ENCODE results near the gene IQSEC1. TPM values are rescaled to one million over a fixed set of nuclear protein-coding genes. Genes with fewer than 3 reads are reported as not detected.
A peak's percentile ranks its signal among the peaks of the same experiment; 100 is the strongest.

Gene IQSEC1
- total and polyA plus RNA-seq, 2 donors (not counting 1 experiment from before 2014, with no cell fraction given): 96.7 to 222 TPM

GRCh38 chr3:13009132-13009945 lies 63.9 kb downstream of the IQSEC1 start:
- peaks cover 98% of the 10 kb centered on the region for H3K79me2 ChIP-seq (ENCODE audit: control insufficient read depth, insufficient read depth, low read length)
- H2AFZ ChIP-seq (ENCODE audit: insufficient read depth, low read depth, low read length, poor library complexity, severe bottlenecking): no peak overlapping the region
- H3K9ac ChIP-seq (ENCODE audit: low read length): peak overlapping the region; percentile 61
- peak overlapping the region; percentile 23 to 58 (median 44) for H3K4me3 ChIP-seq (ENCODE audit: control extremely low read depth in 1 of 5, extremely low read depth in 1 of 5, insufficient read depth in 1 of 5, low read depth in 2 of 5, low read length in 4 of 5)
- intact Hi-C loops (cut with micrococcal nuclease): loop anchor here (1.0 kb wide), 1 partner anchor 13 kb away; no protein-coding TSS in a partner anchor
- ChIA-PET POLR2A (interaction anchor here (0.6 to 4.4 kb wide), 6 partner anchors 9 to 49 kb away, joined by 3 to 22 read pairs (median 4); no protein-coding TSS in a partner anchor), CTCF (interaction anchor here (0.8 to 8.7 kb wide), 6 partner anchors 12 to 470 kb away, joined by 3 to 108 read pairs (median 5); no protein-coding TSS in a partner anchor)
- H3K27me3 Mint-ChIP-seq: no peaks in the 10 kb centered on the region
- ATAC-seq (ENCODE audit: low read depth) (peak; percentile 36), DNase-seq (peak; percentile 90)
- H3K4me1 ChIP-seq (ENCODE audit: control insufficient read depth in 2 of 2, insufficient read depth in 2 of 2, low read length in 2 of 2): peaks cover 99 to 100% of the 10 kb centered on the region in 2 donors
- peaks cover 0 to 51% of the 10 kb centered on the region in 2 experiments for H3K36me3 ChIP-seq (replicated peaks in 1 of 2; ENCODE audit: control extremely low read depth in 1 of 2, control insufficient read depth in 1 of 2, extremely low read depth in 1 of 2, insufficient read depth in 2 of 2, low read length in 1 of 2)
- TF ChIP-seq EZH2 (IDR thresholded peaks at IDR 0.05; ENCODE audit: borderline replicate concordance, insufficient read depth, low read depth, low read length, poor library complexity, severe bottlenecking) (no peak), CTCF (IDR thresholded peaks at IDR 0.05) (no peak)
- peak overlapping the region; percentile 94 for H3K4me3 Mint-ChIP-seq
- no peaks in the 10 kb centered on the region for H3K9me3 ChIP-seq (ENCODE audit: control extremely low read depth in 1 of 3, control insufficient read depth in 2 of 3, insufficient read depth in 1 of 3, low read length in 2 of 3)
- H3K4me1 Mint-ChIP-seq: peaks cover 97% of the 10 kb centered on the region
- WGBS (ENCODE audit: insufficient coverage): 22% methylated on average over 12 of the region's 16 CpGs
- H3K27me3 ChIP-seq (replicated peaks in 1 of 4; ENCODE audit: control extremely low read depth in 1 of 4, control insufficient read depth in 3 of 4, insufficient read depth in 4 of 4, low read length in 3 of 4): no peaks in the 10 kb centered on the region
- H3K4me2 ChIP-seq (replicated peaks; ENCODE audit: low read depth, low read length, poor library complexity, severe bottlenecking): peak overlapping the region; percentile 80
- H3K27ac ChIP-seq (ENCODE audit: low read length in 2 of 2): peak overlapping the region; percentile 96 to 97
- peak overlapping the region; percentile 95 for H3K27ac Mint-ChIP-seq
- H4K20me1 ChIP-seq (ENCODE audit: control insufficient read depth, insufficient read depth, low read length, poor library complexity, severe bottlenecking): peaks cover 44% of the 10 kb centered on the region
- no peaks in the 10 kb centered on the region for H3K9me3 Mint-ChIP-seq (ENCODE audit: insufficient read depth)
